Measurements from ENCODE around the gene ARMC9.
"Not testable (repeated sequence)": the region's sequence is repeated elsewhere in the genome, so short reads cannot be mapped to it uniquely, and the experiment has no call there.

ARMC9 gene

DNA sequence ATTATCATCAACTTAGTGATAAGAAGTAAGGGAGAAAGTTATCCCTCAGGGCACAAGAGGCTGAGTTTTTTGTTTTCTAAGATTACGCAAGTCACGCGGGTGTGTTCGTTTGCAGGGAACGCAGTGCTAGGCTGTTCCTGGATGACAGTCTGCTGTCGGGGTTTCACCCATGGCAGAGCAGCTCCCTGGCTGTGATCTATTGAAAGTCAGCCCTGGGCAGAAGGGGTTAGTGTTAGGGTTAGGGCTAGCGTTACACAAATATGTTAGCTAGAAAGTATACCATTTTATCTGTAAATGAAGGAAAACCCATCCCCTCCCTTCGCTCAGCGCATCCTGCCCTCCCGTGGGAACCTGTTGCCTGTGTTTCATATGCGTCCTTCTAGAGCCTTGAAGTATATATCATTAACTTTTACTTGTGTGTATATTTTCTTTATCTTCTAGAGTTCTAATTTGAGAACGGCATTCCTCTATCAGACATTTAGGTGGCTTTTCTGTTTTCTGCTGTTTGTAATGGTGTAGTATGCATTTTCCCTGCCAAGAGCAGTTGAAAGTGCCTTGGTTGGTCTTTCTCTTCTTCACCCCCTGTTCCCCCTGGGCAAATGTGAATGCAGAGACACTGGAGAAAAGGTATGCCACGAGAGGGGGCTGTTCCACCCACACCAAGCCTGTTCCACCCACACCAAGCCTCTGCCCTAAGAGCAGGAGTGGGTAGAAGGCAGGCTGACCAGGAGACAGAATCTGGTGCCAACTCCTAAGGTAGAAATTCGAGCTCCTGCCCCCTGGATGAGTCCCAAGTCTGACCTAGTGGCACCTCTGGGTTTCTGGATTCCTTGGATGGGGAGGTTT is 47.0 kb downstream of the ARMC9 start:
- peak; percentile 44 for DNase-seq

DNA sequence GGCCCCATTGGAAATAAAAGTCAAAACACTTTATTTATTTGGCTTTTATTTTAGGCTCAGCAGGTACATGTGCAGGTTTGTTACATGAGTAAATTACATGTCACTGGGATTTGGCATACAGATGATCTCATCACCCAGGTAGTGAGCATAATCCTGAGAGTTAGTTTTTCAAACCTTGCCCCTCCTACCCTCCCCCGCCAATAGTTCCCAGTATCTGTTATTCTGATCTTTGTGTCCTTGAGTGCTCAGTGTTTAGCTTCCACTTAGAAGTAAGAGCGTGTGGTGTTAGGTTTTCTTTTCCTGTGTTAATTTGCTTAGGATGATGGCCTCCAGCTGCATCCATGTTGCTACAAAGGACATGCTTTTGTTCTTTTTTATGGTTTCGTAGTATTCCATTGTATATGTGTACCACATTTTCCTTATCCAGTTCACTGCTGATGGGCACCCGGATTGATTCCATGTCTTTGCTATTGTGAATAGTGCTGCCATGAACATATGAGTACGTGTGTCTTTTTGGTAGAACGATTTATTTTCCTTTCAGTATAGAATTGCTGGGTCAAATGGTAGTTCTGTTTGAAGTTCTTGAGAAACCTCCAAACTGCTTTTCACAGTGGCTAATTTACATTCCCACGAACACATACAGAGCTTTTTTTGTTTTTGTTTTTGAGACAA is 47.9 kb downstream of the ARMC9 start:
- DNase-seq = no peak

DNA sequence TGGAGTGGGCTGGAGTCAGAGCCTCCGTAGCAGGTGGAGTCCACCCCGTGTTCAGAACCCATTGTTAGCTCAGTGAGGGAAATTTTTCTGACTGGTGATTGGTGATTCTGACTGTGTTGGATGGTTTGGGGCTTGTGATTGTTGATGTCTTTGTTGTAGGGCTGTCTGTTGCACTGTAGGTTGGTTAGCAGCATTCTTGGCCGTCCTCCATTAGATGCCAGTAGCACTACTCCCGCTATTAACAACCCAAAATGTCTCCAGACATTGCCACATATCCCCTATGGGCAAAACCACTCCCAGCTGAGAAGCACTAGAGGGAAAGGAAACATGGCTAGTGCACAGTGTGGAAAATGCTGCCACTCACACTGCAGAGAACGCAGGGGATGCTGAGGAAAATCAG is 51.7 kb downstream of the ARMC9 start:
- DNase-seq = no peak

DNA sequence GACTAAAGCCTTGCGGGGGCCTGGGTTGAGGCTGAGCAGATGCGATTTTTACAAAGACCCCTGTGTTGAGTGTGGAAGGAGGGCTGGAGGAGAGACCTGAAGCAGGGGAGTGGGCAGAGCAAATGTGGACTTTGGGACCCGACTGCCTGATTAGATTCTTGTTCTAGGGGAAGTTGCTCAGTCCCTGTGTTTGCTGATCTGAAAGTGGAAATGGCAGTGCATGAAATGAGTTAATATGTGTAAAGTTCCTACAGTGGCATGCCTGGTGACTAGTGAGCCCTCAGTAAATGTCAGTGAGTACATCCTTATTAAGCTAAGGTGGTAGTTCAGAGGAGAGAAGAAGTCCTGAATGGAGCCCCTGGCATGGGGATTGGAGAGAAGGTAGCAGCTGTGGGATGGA is 52.3 kb downstream of the ARMC9 start:
- DNase-seq = no peak

DNA sequence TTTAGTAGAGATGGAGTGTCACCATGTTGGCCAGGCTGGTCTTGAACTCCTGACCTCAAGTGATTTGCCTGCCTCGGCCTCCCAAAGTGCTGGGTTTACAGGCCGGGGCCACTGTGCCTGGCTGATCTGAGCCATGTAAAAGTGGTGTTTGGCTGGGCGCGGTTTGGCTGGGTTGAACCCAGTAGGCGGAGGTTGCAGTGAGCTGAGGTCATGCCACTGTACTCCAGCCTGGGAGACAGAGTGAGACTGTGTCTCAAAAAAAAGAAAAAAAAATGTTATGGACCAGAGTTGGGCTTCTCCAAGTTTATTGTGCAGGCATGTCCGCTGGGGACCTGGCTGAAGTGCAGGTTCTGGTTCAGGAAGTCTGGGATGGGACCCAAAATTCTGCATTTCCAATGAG is 54.9 kb downstream of the ARMC9 start:
- not testable (repeated sequence) for DNase-seq

DNA sequence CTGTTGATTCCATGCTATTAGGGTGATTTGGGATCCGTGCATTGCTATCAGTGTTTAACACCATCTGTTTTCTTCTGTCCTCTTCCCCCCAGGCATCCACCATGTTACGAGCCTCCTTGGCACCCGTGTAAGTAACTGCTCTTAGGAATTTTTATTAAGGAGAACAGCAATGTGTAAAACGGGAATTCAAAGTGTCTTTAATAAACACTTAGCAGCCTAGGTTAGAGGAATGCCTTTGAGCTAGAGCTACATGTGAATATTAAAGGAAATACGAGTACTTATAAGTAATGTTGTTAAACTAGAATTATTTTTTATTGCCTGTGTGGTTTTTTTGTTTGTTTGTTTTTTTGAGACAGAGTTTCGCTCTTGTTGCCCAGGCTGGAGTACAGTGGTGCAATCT is 58.1 kb downstream of the ARMC9 start:
- no peak for DNase-seq

DNA sequence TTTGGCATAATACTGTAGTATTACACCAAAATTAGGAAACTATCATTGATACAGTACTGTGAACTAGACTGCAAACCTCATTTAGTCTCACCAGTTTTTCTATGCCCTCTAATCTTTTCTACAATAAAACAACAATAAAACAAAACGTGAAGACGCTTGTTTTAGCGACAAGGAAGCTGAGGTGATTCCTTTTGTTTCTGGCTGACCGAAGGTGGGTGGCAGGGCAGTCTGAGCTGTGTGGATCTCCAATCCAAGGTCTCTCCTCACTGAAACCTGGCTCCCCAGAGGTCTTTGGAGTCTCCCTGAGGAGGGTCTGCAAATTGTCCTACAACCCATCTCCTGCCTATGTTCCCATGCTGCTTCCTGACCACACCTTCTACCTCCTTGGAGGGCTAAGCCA is 59.3 kb downstream of the ARMC9 start:
- DNase-seq = no peak

DNA sequence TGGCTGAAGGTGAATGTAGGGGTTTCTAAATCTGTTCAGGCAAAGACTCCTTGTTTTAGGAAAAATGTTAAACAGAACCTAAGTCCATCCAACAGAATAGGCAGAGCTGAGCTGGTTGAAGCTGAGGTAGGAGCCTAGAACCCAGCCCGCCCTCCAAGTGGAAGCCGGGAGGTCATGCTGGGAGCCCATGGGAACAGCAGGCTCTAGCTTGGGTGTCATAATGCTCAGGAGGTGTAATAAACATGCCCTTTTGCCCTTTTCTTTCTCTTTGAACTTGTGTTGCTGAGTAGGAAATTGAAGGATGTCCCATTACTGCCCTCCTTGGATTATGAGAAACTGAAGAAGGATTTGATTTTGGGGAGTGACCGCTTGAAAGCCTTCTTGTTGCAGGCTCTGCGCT is 60.3 kb downstream of the ARMC9 start:
- no peak for DNase-seq

DNA sequence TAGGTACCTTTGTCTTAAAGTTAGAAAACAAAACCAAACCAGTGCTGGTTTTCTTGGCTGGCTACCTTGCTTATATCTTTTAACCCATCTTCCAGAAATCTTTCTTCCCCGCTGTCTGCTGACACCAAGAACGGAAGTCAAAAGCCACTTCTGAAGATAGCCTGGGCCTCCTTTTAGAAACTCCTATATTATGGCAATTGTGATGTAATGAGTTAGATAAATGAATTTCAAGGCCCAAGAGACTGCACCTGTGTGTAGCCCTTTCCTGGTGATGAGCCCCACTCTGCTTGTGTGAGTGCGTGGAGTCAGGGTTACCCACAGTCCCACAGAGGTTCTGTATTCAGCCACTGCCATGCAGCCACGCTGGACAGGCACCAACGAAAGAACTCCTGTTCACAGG is 60.7 kb downstream of the ARMC9 start:
- no peak for DNase-seq

DNA sequence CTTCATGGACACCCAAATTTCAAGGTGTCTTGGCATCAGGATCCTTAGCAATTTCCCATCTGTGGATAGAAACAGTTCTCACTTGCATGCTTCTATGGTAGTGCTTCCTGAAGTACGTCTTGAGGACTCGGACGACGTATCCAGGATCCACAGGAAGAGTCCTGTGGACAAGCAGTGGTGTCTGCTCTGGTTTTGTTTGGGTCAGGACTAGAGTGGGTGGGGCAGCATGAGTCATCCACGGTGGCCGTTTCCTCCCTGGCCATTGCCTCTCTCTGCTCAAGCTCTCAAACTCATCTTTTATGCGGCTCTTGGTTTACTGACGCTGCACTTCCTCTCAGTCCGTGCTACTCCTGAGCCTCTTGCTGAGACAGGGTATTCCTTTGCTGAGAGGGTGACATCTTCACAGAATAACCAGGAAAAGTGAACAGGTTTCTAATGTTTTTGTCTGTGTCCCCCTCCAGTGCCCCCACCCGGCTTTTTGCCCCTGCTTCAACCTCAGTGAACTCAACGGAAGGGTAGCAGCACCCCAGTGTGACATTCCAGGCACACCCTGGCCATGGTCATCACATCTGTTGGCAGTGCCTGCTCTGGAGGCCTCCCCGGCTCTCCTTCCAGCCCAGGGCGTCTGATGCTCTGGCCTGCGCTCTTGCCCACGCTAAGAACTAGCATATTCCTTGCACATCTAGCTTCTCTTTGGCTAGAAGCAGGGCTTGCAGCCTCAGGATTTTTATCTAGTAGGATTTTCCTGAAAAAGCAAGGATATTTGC is 62.2 kb downstream of the ARMC9 start:
- no peak for DNase-seq

DNA sequence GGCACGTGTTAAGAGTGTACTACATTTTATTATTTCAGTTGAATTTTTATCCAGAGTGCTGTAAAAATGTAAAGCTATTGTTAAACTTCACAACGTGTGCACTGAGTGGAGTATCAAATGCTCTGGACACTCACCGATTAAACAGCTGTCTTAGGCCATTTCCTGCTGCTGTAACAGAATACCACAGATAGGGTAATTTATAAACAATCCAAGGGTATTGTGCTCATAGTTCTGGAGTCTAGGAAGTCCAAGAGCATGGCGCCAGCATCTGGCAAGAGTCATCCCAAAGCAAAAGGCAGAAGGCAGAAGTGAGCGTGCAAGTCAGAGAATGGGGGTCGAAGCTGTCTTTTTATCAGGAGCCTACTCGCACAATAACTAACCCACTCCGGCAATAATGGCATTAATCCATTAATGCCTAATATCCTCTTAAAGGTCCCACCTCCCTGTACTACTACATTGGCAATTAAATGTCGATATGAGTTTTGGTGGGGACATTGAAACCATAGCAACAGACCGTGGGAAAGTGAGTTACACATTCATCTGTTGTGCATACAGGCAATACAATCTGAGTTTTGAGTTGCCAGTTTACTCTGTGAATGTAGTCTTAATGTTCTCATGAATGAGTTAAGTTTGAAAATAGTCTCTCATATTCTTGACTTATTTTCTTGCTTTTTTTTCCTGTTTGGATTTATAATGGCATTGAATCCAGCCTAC is 64.8 kb downstream of the ARMC9 start:
- DNase-seq = no peak

DNA sequence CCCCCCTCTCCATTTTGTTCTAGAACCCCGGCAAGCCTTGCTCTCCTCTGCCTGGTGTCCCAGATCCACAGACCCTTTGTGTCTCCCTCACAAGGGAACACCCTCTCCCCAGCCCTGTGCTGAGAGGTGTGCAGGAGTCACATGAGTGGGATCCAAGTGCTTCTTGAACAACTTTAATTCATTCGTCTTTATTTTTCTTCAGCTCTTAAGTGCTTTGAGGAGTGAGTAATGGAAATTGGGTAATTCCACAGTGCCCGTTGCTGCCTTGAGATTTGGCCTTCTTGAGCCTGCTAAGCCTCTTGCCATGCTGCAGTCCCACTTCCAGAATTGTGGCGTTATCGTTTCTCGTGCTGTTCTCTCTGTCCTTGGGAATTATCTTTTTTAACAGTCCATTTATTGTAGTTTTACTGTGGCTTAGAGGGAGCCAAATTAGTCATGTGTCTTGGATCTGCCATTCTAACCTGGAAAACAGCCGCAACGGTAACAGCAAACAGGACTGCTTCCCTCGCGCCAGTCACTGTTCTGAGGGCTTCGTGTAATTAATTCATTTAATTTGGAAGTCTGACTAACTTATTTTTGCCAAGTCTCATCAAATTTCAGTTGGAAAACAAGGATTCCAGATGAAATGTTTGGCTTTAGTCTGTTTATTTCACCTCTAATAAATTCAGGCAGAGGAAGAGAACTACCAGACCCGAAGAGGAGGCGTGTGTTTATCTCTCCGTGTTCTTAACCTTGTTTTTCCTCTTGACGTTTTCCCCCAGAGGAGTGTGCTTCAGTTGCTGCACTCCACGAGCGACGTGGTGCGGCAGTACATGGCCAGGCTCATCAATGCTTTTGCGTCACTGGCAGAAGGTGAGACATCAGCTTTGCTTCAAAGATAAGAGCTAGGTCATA is 72.0 kb downstream of the ARMC9 start:
- DNase-seq = no peak

DNA sequence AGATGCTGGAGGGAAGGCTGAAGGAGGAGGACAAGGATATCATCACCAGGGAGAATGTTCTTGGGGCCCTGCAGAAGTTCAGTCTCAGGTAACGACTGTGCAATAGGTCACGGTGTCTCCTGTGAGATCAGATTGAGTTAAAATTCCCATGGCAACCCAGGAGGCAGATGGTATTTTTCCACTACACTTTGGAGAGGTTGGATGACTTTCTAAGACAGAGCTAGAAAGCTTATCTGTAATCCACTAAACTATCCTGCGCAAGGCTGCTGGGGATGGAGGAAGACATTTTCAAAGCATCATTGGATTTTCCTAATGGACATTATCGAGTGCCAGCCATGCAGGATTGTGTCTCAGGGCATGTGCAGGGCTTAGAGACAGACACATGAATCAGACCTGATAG is 74.6 kb downstream of the ARMC9 start:
- no peak for DNase-seq

DNA sequence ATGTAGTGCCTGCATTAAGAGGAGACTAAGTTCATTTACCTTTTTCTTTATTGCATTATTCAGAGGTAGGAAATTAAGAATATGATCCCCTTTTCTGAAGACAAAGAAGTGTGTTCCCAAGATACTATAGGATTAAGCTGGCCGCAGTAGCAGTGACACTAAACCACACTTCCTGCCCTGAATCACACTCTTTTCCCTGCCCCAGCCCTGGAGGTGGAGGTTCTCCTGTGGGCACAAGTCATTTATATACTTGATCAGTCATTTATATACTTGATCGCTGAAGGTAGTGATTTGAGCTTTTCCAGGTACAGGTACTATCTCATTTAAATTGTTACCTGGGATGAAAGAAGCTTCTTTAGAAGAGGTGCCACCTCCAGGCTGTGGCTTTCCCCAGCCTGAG is 78.6 kb downstream of the ARMC9 start:
- no peak for DNase-seq

DNA sequence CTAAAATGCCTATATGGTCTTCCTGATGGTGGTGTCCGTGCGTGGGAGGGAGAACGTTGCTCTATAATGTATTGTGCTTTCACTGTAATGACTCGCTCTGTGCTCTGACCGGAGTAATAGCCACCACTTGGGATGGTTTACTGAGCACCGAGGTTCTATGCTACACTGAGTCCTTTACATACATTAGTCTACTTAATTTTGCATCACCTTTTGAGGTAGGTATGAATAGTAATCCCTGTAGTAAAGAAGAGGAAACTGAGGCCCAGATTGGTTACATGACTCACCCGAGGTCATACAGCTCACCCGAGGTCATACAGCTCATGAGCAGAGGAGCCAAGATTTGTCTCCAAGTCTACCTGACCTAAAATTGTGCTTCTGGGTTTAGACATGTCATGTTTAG is 79.5 kb downstream of the ARMC9 start:
- DNase-seq = no peak

DNA sequence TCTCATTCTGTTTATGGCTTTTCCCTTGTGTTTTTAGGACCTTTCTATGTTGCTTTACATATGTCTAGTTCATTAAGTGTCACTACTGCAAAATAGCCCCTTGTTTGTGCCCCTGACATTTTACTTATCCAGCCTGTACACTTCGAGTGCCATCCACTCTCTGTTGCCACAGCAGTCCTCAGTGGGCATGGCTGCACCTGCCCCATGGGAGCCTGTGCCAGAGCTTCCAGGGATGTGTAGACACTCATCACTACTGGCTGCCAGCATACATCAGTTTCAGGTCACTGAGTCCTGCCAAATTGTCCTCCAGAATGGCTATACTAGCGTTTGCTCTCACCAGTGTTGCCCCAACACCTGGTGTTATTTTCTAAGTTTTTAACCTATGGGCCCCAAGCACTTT is 80.4 kb downstream of the ARMC9 start:
- no peak for DNase-seq

DNA sequence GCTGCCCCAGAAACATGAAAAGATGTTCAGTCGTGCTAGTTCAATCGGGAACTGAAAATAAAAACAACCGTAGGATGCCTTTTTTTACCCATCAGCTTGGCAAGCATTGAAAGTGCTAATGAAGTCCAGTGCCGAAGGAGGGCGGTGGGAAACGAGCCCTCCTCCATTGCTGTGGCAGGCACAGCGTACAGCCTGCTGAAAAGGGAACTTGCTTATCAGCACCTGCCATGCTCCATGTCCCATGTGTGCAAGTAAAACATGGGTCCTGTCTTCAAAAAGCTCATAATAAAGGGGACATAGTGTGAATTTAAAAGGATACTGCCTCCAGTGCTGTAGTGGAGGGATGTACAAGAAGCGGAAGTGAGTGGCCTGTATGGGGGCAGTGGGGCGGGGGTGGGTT is 82.4 kb downstream of the ARMC9 start:
- peak; percentile 74 for DNase-seq

DNA sequence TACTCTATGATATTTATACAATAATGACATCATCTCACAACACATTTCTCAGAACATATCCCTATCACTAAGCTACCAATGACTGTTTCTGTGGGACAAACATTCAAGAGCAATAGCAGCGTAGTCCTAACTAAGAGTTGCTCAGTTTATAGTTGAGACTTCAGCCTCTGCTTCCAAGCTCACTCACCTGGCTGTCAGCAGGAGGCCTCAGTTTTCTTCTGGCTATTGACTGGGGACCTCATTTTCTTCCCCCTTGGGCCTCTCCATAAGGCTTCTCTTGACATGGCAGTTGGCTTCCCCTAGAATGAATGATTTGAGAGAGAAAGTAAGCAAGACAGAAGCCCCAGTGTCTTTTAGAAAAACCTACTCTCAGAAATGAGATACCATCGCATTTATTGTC is 85.9 kb downstream of the ARMC9 start:
- no peak for DNase-seq

DNA sequence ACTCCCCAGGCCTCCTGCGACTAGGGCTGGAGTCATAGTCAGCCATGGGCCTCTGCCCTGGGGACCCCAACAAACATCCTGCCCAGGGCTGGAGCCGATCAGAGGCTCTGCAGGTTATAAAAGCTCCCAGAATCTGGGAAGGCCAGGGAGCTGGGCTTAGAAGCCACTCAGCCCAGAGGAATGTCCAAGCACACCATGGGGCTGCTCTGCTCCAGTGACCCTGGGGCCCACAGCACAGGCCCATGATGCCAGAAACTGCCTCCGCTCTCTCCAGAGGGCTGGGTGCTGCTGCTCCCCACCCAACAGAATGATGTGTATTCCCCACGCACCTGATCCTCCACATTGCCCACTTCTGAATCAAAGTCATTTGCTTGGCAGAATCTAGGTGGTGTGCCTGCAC is 88.5 kb downstream of the ARMC9 start:
- DNase-seq = no peak

DNA sequence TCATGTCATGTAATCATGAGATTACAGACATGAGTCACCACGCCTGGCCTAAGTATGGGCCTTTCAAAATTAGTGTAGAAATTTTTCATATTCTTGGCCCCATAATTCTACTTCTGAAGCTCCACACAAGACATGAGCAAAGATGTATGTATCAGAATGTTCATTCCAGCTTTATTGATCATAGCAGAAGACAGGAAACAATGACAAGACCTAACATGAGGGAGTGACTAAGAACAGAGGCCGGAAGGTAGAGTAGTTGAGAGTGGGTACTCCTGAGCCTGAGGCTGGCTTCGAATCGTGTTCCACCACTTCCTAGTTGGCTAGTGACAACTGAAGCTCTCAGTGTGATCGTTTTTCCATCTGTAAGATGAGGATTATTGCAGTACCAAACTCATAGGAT is 89.3 kb downstream of the ARMC9 start:
- no peak for DNase-seq

DNA sequence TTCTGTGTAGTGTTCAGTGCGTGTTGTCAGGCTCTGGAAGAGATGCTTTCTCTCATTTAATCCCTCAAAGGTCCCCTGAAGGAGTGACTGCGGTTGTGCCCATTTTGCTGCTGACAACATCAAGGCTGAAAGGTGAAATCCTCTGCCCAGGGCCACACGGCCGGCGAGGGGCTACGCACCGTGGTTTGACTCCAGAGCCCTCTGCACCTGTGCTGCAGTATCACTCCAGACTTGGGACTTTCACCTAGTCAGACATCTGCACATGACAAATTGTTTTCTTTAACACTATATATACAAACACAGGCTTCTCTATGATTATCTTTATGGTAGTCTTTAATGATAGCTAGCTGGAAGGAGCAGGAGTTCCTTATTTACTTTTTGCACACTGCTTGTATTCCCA is 90.2 kb downstream of the ARMC9 start:
- no peak for DNase-seq

DNA sequence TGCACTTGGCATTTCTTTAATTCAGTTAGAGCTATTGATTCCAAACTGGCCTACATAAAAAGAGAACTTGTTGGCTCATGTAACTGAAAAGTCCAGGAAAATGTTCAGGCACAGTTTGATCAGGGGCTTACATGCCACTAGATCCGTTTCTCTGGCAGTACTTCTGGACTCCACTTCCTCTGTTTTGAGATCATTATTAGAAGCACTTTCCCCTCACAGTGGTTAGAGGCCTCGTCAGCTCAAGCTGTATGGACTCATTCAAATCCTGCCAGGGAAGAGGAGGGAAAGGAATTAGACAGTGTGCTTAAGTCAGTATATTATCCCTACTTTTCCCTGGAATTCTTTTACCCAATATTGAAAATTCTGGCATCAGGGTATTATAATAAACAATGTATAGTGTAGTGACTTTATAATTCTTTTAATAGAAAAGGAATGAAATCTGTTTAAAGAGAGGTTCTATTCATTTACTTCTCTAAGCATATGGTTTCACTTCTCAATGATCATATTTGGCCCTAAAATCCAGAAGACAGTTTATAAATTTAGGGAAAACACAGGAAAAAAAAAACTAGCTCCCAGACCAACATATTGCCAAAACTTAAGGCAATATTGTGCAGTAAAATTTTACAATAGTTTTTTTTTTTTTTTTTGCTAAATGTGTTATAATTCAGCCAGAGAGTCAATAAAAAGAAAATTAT is 92.0 kb downstream of the ARMC9 start:
- DNase-seq = peak; percentile 9

Measured in hematopoietic multipotent progenitor cell treated with erythropoietin and hydrocortisone succinate and interleukin-3 and kit ligand, for 6 days (in vitro differentiated cells).